ENCODE data around the gene PEX5L.
A peak's percentile ranks its signal among the peaks of the same experiment; 100 is the strongest.
"Not testable (repeated sequence)": the region's sequence is repeated elsewhere in the genome, so short reads cannot be mapped to it uniquely, and the experiment has no call there.

PEX5L gene

DNA sequence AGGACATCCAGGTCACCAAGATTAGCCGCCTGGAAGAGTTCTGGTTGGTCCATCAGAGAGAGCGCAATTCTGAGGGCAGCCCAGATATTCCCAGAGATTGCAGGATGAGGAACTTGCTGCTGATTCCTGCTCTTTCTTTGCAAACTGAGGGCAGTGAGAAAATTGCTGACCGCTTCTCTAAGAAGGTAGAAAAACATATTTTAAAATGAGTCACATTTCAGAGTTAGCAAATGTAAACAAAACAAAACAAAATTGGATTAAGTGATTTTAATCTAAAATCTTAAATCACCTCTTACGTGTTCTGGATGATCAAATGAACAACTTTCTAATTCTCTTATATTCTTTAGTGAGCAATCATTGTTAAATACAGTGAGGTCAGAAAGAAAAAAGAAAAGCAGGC is 234.9 kb downstream of the PEX5L start:
- DNase-seq (ENCODE audit: low read depth), result peak; percentile 14
- TF ChIP-seq, protein P1, sequence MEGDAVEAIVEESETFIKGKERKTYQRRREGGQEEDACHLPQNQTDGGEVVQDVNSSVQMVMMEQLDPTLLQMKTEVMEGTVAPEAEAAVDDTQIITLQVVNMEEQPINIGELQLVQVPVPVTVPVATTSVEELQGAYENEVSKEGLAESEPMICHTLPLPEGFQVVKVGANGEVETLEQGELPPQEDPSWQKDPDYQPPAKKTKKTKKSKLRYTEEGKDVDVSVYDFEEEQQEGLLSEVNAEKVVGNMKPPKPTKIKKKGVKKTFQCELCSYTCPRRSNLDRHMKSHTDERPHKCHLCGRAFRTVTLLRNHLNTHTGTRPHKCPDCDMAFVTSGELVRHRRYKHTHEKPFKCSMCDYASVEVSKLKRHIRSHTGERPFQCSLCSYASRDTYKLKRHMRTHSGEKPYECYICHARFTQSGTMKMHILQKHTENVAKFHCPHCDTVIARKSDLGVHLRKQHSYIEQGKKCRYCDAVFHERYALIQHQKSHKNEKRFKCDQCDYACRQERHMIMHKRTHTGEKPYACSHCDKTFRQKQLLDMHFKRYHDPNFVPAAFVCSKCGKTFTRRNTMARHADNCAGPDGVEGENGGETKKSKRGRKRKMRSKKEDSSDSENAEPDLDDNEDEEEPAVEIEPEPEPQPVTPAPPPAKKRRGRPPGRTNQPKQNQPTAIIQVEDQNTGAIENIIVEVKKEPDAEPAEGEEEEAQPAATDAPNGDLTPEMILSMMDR (IDR thresholded peaks at IDR 0.05; ENCODE audit: insufficient read depth, low read depth, low read length, missing control alignments), result no peak
- no peak overlapping the region for H3K4me3 ChIP-seq (ENCODE audit: low read length)

DNA sequence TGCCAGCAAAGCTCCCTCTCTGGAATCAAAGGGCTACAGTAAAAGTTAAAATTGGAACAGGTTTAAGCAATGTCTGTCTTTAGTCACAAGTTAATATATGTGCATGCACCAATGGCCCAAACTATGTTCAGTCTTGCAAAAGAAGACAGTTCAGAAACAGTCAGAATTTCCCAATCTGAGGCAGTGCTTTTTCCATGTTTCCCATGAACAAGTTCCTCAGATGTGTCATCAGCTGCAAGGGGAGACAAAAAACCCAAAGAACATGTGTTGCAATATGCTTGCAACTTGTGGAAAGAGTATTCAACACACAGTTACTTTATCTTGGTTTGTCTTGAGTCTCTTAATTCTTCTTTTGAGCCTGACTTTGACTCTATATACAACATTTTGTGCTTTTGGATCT is 235.5 kb downstream of the PEX5L start:
- TF ChIP-seq, protein P1 (IDR thresholded peaks at IDR 0.05; ENCODE audit: insufficient read depth, low read depth, low read length, missing control alignments), result no peak
- H3K4me3 ChIP-seq (ENCODE audit: low read length), result no peak overlapping the region
- peak; percentile 97 for DNase-seq (ENCODE audit: low read depth)

- no peak overlapping the region for H3K4me3 ChIP-seq (ENCODE audit: low read length)
- TF ChIP-seq, protein P1 (IDR thresholded peaks at IDR 0.05; ENCODE audit: insufficient read depth, low read depth, low read length, missing control alignments), result no peak
- no peak for DNase-seq (ENCODE audit: low read depth)
Observed at GRCh38 chr3:179797192-179797591, 239.5 kb downstream of the PEX5L start.

GRCh38 chr3:179796421-179796820 is 240.3 kb downstream of the PEX5L start:
- H3K4me3 ChIP-seq (ENCODE audit: low read length), result no peak overlapping the region
- TF ChIP-seq, protein P1 (IDR thresholded peaks at IDR 0.05; ENCODE audit: insufficient read depth, low read depth, low read length, missing control alignments), result no peak
- DNase-seq (ENCODE audit: low read depth), result no peak

DNA sequence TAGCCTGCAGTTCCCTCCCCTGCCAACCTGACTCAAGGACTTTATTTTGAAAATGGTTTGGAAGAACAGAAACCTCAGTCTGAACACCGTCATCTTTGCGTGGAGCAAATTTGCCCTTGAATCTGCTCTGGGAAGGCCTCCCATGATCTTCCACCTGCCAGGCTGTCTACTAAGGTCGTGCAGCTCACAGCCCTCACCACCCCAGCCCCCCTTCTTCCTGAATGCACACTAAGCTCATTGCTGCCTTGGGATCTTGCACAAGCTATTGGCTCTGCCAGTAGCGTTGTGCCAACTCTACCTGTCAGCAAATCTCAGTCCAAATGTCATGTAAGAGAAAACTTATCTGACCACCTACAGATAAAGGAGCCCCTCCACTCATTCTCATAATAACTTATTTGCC is 242.4 kb downstream of the PEX5L start:
- TF ChIP-seq, protein P1 (IDR thresholded peaks at IDR 0.05; ENCODE audit: insufficient read depth, low read depth, low read length, missing control alignments), result no peak
- no peak for DNase-seq (ENCODE audit: low read depth)
- no peak overlapping the region for H3K4me3 ChIP-seq (ENCODE audit: low read length)

- H3K4me3 ChIP-seq (ENCODE audit: low read length), result no peak overlapping the region
- TF ChIP-seq, protein P1 (IDR thresholded peaks at IDR 0.05; ENCODE audit: insufficient read depth, low read depth, low read length, missing control alignments), result no peak
- DNase-seq (ENCODE audit: low read depth), result no peak
Observed at GRCh38 chr3:179791793-179792192, 244.9 kb downstream of the PEX5L start.

GRCh38 chr3:179788996-179789395 is 247.7 kb downstream of the PEX5L start:
- TF ChIP-seq, protein P1 (IDR thresholded peaks at IDR 0.05; ENCODE audit: insufficient read depth, low read depth, low read length, missing control alignments), result no peak
- DNase-seq (ENCODE audit: low read depth), result peak; percentile 72
- H3K4me3 ChIP-seq (ENCODE audit: low read length), result no peak overlapping the region

- not testable (repeated sequence) for DNase-seq (ENCODE audit: low read depth)
Observed at GRCh38 chr3:179782841-179783240, 253.9 kb downstream of the PEX5L start.

More at GRCh38 chr3:179782841-179783240, 253.9 kb downstream of the PEX5L start:
- H3K4me3 ChIP-seq (ENCODE audit: low read length), result not testable (repeated sequence)

Measured in epithelial cell of esophagus (primary cell).